BLaER1 treated with 17β-estradiol and CSF1 and Interleukin-3, amounts not matched to agents 10 nM and 100 nM (cell line): ENCODE results near the gene WDR88.
"Not testable (repeated sequence)": the region's sequence is repeated elsewhere in the genome, so short reads cannot be mapped to it uniquely, and the experiment has no call there.

Source experiments
- H3K27ac ChIP-seq, 11 experiments: shearing (Covaris generic); formaldehyde crosslinking; 2 replicates each; pipeline ENCODE4 v1.8.1; 2022
- H3K27me3 ChIP-seq, 11 experiments: shearing (Covaris generic); formaldehyde crosslinking; 2 replicates each; pipeline ENCODE4 v1.8.1; 2022
- H3K36me3 ChIP-seq, 11 experiments: shearing (Covaris generic); formaldehyde crosslinking; 2 replicates each; pipeline ENCODE4 v1.8.1; 2022
- H3K4me1 ChIP-seq, 10 experiments: shearing (Covaris generic); formaldehyde crosslinking; 2 replicates each; pipeline ENCODE4 v1.8.1; 2022
- H3K4me2 ChIP-seq, 11 experiments: shearing (Covaris generic); formaldehyde crosslinking; 2 replicates each; pipeline ENCODE4 v1.8.1; 2022
- H3K4me3 ChIP-seq, 10 experiments: shearing (Covaris generic); formaldehyde crosslinking; 2 replicates each; pipeline ENCODE4 v1.8.1; 2022
- H3K9ac ChIP-seq, 11 experiments: shearing (Covaris generic); formaldehyde crosslinking; 2 replicates each; pipeline ENCODE4 v1.8.1; 2022
- H3K9me3 ChIP-seq, 11 experiments: shearing (Covaris generic); formaldehyde crosslinking; replicated peaks in 1 of 11; 2 replicates each; pipeline ENCODE4 v1.8.1; 2022
- H4K20me1 ChIP-seq, 11 experiments: shearing (Covaris generic); formaldehyde crosslinking; 2 replicates each; pipeline ENCODE4 v1.8.1; 2022
- Cebpa-rat ChIP-seq, 11 experiments: shearing (Covaris generic); IDR thresholded peaks; 2 replicates each; pipeline ENCODE4 v1.8.1; 2022

WDR88 gene

DNA sequence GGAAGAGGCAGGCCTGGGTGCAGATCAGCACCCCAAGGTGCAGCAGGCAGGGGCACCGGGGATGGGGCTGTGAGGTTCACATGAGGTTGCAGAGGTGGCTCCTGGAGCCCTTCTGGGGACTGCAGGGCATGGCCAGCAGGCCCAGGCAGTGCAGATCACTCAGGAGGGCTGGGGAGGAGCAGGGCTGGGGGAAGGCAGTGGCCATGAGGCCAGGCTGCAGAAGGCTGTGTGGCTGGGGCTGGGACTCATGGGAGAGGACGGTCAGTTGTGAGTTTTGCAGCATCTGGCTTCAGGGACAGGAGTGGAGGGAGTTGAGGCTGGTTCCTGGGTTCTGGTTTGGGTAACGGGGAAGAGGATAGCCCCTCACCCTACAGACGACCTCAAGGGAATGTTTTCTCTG, 7.3 kb downstream of the WDR88 start:
- Histone ChIP-seq H3K9ac (peak overlapping the region in 1 of 11 experiments; percentile 13; a peak in 1 of 22 replicates), H3K4me1 (peaks cover 0 to 19% (median 10%) of the 10 kb centered on the region in 10 experiments; a peak in 15 of 20 replicates), H3K27me3 (peaks cover 0 to 15% (median 10%) of the 10 kb centered on the region in 11 experiments; a peak in 18 of 22 replicates), H3K36me3 (no peaks in the 10 kb centered on the region), H3K4me3 (no peak overlapping the region), H3K9me3 (0 out of 22 replicates have a peak, but pooled peaks cover 0 to 3% (median 0%) of the 10 kb centered on the region in 11 experiments), H3K27ac (no peak overlapping the region), H4K20me1 (no peaks in the 10 kb centered on the region), H3K4me2 (peak overlapping the region in 6 of 11 experiments; percentile 4 to 32 (median 17); a peak in 5 of 22 replicates)
- TF ChIP-seq Cebpa-rat (IDR thresholded peaks at IDR 0.05), result no peak

GRCh38 chr19:33143897-33144405, 12.0 kb downstream of the WDR88 start:
- peak overlapping the region in 9 of 11 experiments; percentile 27 to 61 (median 47); a peak in 12 of 22 replicates for H3K27ac ChIP-seq
- H3K9ac ChIP-seq, result peak overlapping the region in 7 of 11 experiments; percentile 3 to 39 (median 20); a peak in 4 of 22 replicates
- peaks cover 12 to 59% (median 47%) of the 10 kb centered on the region in 10 experiments for H3K4me1 ChIP-seq
- no peaks in the 10 kb centered on the region for H4K20me1 ChIP-seq
- TF ChIP-seq Cebpa-rat (IDR thresholded peaks at IDR 0.05), result peak in 5 of 11 experiments; percentile 22 to 57 (median 30); a peak in 3 of 22 replicates
- no peaks in the 10 kb centered on the region for H3K36me3 ChIP-seq
- H3K9me3 ChIP-seq, result peaks cover 0 to 6% (median 0%) of the 10 kb centered on the region in 11 experiments; a peak in 5 of 22 replicates
- no peak overlapping the region; a peak in 1 of 20 replicates for H3K4me3 ChIP-seq
- H3K4me2 ChIP-seq, result peak overlapping the region; percentile 35 to 72 (median 62); a peak in 21 of 22 replicates
- no peaks in the 10 kb centered on the region for H3K27me3 ChIP-seq

DNA sequence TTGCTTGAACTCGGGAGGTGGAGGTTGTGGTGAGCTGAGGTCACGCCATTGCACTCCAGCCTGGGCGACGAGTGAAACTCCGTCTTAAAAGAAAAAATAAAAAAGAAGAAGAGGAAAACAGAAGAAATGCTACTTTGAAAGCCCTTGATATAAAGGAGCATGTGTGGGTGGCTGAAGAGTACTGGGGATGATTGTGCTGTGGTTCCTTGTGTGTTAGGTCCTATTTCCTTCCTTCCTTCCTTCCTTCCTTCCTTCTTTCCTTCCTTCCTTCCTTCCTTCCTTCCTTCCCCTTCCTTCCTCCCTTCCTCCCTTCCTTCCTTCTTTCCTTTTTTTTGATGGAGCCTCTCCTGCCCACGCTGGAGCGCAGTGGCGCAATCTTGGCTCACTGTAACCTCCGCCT, 14.3 kb downstream of the WDR88 start:
- no peak for TF ChIP-seq Cebpa-rat (IDR thresholded peaks at IDR 0.05)
- Histone ChIP-seq H3K4me1 (peaks cover 12 to 72% (median 59%) of the 10 kb centered on the region in 10 experiments), H3K27ac (peak overlapping the region in 5 of 11 experiments; percentile 17 to 65 (median 53); a peak in 7 of 22 replicates), H3K9ac (peak overlapping the region in 2 of 11 experiments; percentile 29 to 41; a peak in 3 of 22 replicates), H3K9me3 (peaks cover 0 to 6% (median 0%) of the 10 kb centered on the region in 11 experiments; a peak in 5 of 22 replicates), H3K36me3 (no peaks in the 10 kb centered on the region), H3K27me3 (no peaks in the 10 kb centered on the region), H3K4me3 (no peak overlapping the region), H4K20me1 (no peaks in the 10 kb centered on the region), H3K4me2 (peak overlapping the region; percentile 28 to 72 (median 61))

GRCh38 chr19:33147538-33147937, 15.6 kb downstream of the WDR88 start:
- Histone ChIP-seq H3K4me3 (no peak overlapping the region), H3K4me1 (peaks cover 12 to 80% (median 66%) of the 10 kb centered on the region in 10 experiments), H3K36me3 (no peaks in the 10 kb centered on the region), H3K27ac (peak overlapping the region in 3 of 11 experiments; percentile 35 to 55 (median 35); a peak in 4 of 22 replicates), H3K9ac (no peak overlapping the region), H3K27me3 (no peaks in the 10 kb centered on the region), H3K9me3 (peaks cover 0 to 6% (median 0%) of the 10 kb centered on the region in 11 experiments; a peak in 5 of 22 replicates), H3K4me2 (peak overlapping the region in 8 of 11 experiments; percentile 39 to 72 (median 63); a peak in 10 of 22 replicates), H4K20me1 (no peaks in the 10 kb centered on the region)
- TF ChIP-seq Cebpa-rat (IDR thresholded peaks at IDR 0.05), result no peak

DNA sequence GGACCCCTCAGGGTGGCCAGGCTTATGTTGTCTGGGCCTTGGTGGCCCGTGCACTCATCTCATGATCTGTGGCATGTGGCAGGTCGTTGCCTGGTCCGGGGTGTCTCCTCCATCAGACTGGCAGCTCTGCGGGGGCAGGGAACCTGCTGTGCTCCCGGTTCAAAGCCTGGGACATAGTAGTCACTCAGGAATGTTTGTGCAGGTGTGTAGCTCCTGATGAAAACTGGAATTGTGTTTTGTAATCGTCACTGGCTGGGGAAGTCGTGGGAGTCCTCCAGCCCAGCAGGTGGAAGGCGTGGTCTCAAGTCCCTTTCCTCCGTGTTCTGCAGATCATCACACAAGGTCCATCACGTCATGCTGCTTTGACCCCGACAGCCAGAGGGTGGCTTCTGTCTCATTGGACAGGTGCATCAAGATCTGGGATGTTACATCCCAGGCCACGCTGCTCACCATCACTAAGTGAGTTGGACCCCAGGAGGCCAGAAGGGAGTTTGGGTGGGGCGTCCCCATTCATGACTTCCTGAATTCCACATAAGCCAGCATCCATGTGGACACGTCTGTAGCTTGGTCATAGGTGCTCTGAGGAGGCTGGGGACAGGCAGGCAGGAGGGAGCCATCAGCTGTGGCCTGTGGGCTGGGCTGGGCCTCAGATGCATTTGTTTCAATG, 19.1 kb downstream of the WDR88 start:
- no peak overlapping the region for H3K4me3 ChIP-seq
- no peak overlapping the region for H3K9ac ChIP-seq
- no peaks in the 10 kb centered on the region for H4K20me1 ChIP-seq
- H3K27ac ChIP-seq, result no peak overlapping the region
- no peaks in the 10 kb centered on the region for H3K27me3 ChIP-seq
- H3K9me3 ChIP-seq, result peaks cover 0 to 4% (median 0%) of the 10 kb centered on the region in 11 experiments; a peak in 5 of 22 replicates
- peak overlapping the region in 2 of 11 experiments; percentile 4 to 5; a peak in 3 of 22 replicates for H3K4me2 ChIP-seq
- TF ChIP-seq Cebpa-rat (IDR thresholded peaks at IDR 0.05), result no peak
- peaks cover 3 to 62% (median 42%) of the 10 kb centered on the region in 10 experiments for H3K4me1 ChIP-seq
- no peaks in the 10 kb centered on the region for H3K36me3 ChIP-seq

GRCh38 chr19:33152176-33152575, 20.3 kb downstream of the WDR88 start:
- peak in 2 of 11 experiments; percentile 10 to 11; a peak in 1 of 22 replicates for TF ChIP-seq Cebpa-rat (IDR thresholded peaks at IDR 0.05)
- H3K4me2 ChIP-seq, result peak overlapping the region in 1 of 11 experiments; percentile 12; a peak in 3 of 22 replicates

GRCh38 chr19:33152625-33153024, 20.7 kb downstream of the WDR88 start:
- H3K4me3 ChIP-seq, H3K9me3 ChIP-seq, H3K9ac ChIP-seq, H4K20me1 ChIP-seq, H3K27me3 ChIP-seq, H3K36me3 ChIP-seq: not testable (repeated sequence)
- Histone ChIP-seq H3K27ac (0 out of 22 replicates have a peak overlapping the region, but pooled peaks of 2 of the 11 experiments have one; percentile 5 to 16), H3K4me1 (peaks cover 6 to 54% (median 27%) of the 10 kb centered on the region in 10 experiments), H3K4me2 (peak overlapping the region in 2 of 11 experiments; percentile 3 to 12; a peak in 2 of 22 replicates)

More at GRCh38 chr19:33152176-33152575, 20.3 kb downstream of the WDR88 start:
- 0 out of 22 replicates have a peak overlapping the region, but pooled peaks of 2 of the 11 experiments have one; percentile 5 to 16 for H3K27ac ChIP-seq
- H3K4me3 ChIP-seq, result no peak overlapping the region
- no peaks in the 10 kb centered on the region for H4K20me1 ChIP-seq
- H3K36me3 ChIP-seq, result no peaks in the 10 kb centered on the region
- H3K27me3 ChIP-seq, result no peaks in the 10 kb centered on the region
- peaks cover 6 to 58% (median 32%) of the 10 kb centered on the region in 10 experiments; a peak in 17 of 20 replicates for H3K4me1 ChIP-seq
- no peak overlapping the region for H3K9ac ChIP-seq
- no peaks in the 10 kb centered on the region for H3K9me3 ChIP-seq

DNA sequence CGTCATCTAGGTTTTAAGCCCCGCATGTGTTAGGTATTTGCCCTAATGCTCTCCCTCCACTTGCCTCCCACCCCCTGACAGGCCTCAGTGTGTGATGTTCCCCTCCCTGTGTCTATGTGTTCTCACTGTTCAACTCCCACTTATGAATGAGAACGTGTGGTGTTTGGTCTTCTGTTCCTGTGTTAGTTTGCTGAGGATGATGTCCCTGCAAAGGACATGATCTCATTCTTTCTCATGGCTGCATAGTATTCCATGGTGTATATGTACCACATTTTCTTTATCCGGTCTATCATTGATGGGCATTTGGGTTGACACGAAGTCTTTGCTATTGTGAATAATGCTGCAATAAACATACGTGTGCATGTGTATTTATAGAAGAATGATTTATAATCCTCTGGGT, 22.4 kb downstream of the WDR88 start:
- not testable (repeated sequence) for H3K27ac ChIP-seq, H3K4me3 ChIP-seq, H3K9ac ChIP-seq, H3K27me3 ChIP-seq, H3K4me2 ChIP-seq, H4K20me1 ChIP-seq, H3K9me3 ChIP-seq, H3K36me3 ChIP-seq
- H3K4me1 ChIP-seq, result peaks cover 13 to 63% (median 37%) of the 10 kb centered on the region in 10 experiments

- Histone ChIP-seq H3K36me3 (no peaks in the 10 kb centered on the region; a peak in 1 of 22 replicates), H3K9ac (no peak overlapping the region), H3K4me2 (peak overlapping the region in 4 of 11 experiments; percentile 6 to 45 (median 25); a peak in 6 of 22 replicates), H3K27ac (no peak overlapping the region), H3K4me1 (peaks cover 28 to 64% (median 46%) of the 10 kb centered on the region in 10 experiments), H4K20me1 (no peaks in the 10 kb centered on the region), H3K9me3 (peaks cover 0 to 14% (median 12%) of the 10 kb centered on the region in 11 experiments; a peak in 11 of 22 replicates), H3K27me3 (no peaks in the 10 kb centered on the region), H3K4me3 (no peak overlapping the region)
- no peak for TF ChIP-seq Cebpa-rat (IDR thresholded peaks at IDR 0.05)
Observed at GRCh38 chr19:33156334-33156733, 24.4 kb downstream of the WDR88 start.
